GM13976 (cell line): Measurements from ENCODE around the gene BRD3.
"Not testable (repeated sequence)": the region's sequence is repeated elsewhere in the genome, so short reads cannot be mapped to it uniquely, and the experiment has no call there.

Source experiments
- DNase-seq: peaks from one replicate; pipeline ENCODE4 v3.0.0; 2012; ENCODE audit warnings: low spot score
- CTCF ChIP-seq: IDR thresholded peaks from 2 replicates; pipeline ENCODE4 v1.5.1; 2012; ENCODE audit warnings: borderline replicate concordance, mild to moderate bottlenecking; ENCODE audit not compliant: insufficient read depth; ENCODE audit errors: extremely low read depth, missing control alignments, control extremely low read depth
- in situ Hi-C: fragments of 300-500 bp; cut with MboI; formaldehyde crosslinking; loops from one replicate; pipeline ENCODE4 v1.12.0; 2022; ENCODE audit warnings: low sequenced_read_pairs, mixed read lengths, inconsistent platforms; ENCODE audit not compliant: unreplicated experiment

BRD3 gene

GRCh38 chr9:134073500-134073899 lies 5.7 kb upstream of the BRD3 start:
- no peak for TF ChIP-seq CTCF
- in situ Hi-C loops: no loop called here
- no peak for DNase-seq

GRCh38 chr9:134072683-134073082 lies 4.9 kb upstream of the BRD3 start:
- in situ Hi-C loops, DNase-seq: not testable (repeated sequence)

GRCh38 chr9:134071149-134071548 lies 3.3 kb upstream of the BRD3 start:
- in situ Hi-C loops: no loop called here
- DNase-seq: no peak
- no peak for TF ChIP-seq CTCF

- peak; percentile 8 for DNase-seq
- in situ Hi-C loops: no loop called here
- no peak for TF ChIP-seq CTCF
Observed at GRCh38 chr9:134069480-134070399, 1.9 kb upstream of the BRD3 start.

DNA sequence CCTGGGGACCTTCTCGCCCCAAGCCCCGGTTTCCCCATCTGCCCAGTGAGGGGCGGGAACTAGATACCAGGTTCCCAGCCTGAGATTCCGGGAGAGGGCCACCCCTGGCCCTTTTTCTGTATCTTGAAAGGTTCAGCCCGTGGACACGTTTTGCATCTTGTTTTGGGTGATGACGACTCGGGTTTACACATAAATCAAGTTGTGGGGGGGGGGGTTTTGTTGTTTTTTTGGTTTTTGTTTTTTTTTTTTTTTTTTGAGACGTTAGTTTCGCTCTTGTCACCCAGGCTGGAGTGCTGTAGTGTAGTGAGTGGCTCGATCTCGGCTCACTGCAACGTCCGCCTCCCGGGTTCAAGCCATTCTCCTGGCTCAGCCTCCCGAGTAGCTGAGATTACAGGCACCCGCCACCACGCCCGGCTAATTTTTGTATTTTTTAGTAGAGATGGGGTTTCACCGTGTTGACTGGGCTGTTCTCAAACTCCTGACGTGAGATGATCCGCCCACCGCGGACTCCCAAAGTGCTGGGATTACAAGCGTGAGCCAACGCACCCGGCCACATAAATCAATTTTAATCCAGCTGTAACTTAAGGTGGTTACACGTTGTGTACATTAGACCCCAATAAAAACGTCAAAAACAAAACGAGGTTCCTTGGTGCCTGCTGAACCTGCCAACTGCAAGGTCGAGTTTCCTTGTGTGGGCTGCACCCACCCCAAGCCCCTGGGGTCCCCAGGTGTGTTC lies 1.1 kb upstream of the BRD3 start:
- TF ChIP-seq CTCF: no peak
- in situ Hi-C loops: no loop called here
- DNase-seq: no peak

DNA sequence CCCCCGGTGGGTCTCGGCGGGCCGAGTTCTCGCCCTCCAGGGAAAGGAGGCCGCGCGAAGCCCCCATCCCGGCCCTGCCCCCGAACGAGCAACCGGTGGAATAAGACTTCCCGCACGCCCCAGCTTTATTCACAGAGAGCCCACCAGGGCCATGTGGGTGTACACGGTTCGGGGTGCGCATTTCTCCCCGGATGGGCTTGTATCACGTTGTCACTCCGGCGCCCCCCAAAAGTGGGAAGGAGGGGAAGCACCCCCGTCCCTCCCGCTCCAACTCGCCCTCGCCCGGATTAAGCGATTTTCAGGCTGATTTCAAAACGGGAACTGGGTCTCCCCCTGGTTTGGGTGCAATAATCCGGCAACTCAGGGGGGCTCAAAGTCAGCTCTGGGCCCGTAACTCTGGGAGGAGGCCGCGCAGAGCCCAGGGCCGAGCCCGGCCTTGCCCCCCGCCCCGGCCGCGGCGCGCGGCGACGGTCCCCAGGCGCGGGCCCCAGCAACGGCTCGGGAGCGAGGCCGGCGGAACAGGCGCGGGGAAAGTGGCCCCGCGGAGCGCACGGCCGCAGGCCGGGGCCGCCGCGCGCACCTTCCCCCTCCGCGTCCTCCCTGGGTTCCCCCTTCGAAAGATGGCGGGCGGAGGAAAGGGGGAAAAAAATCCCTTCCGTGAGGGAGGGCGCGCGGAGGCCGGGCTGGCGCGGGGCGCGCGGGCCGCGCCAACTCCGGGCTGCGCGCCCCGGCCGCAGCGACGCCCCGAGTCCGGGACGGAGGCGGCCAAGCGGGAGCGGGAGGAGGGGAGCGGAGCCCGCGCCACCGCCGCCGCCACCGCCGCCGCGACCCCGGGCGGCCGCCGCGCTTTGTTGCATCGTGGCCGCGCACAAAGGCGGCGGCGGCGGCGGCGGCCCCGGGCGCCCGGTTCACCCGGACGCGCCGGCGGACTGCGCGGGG lies 644 bp downstream of the BRD3 start:
- in situ Hi-C loops: no loop called here
- peak; percentile 59 for DNase-seq
- TF ChIP-seq CTCF: no peak
